OCI-M1 (cell line): ENCODE results near the gene STK32C.

Experiments used
- DNase-seq: peaks from one replicate; lab custom pipeline; 2025; lab: John Stamatoyannopoulos, UW

Gene STK32C

GRCh38 chr10:132209978-132210530 is 97.7 kb downstream of the STK32C start:
- DNase-seq, result no peak

- DNase-seq, result no peak
These were observed 98.6 kb downstream of the STK32C start for GRCh38 chr10:132209130-132209529.

GRCh38 chr10:132208462-132209050 is 99.2 kb downstream of the STK32C start:
- no peak for DNase-seq

- no peak for DNase-seq
These were observed 100.0 kb downstream of the STK32C start for GRCh38 chr10:132207536-132208461.

- DNase-seq, result no peak
These were observed 100.8 kb downstream of the STK32C start for GRCh38 chr10:132206806-132207535.

GRCh38 chr10:132206377-132206745 is 101.4 kb downstream of the STK32C start:
- DNase-seq, result no peak

- DNase-seq, result no peak
These were observed 101.9 kb downstream of the STK32C start for GRCh38 chr10:132205650-132206376.

- DNase-seq, result no peak
These were observed 102.8 kb downstream of the STK32C start for GRCh38 chr10:132204781-132205473.

GRCh38 chr10:132204078-132204780 is 103.5 kb downstream of the STK32C start:
- DNase-seq, result no peak

- no peak for DNase-seq
These were observed 104.3 kb downstream of the STK32C start for GRCh38 chr10:132203256-132204077.

- no peak for DNase-seq
These were observed 105.4 kb downstream of the STK32C start for GRCh38 chr10:132202070-132202970.

- no peak for DNase-seq
These were observed 106.4 kb downstream of the STK32C start for GRCh38 chr10:132201111-132201969.

- no peak for DNase-seq
These were observed 107.2 kb downstream of the STK32C start for GRCh38 chr10:132200344-132201110.

GRCh38 chr10:132199854-132200311 is 107.9 kb downstream of the STK32C start:
- no peak for DNase-seq

- DNase-seq, result no peak
These were observed 108.4 kb downstream of the STK32C start for GRCh38 chr10:132199268-132199853.
